ENCODE results near the gene FAM193B.

FAM193B gene

DNA sequence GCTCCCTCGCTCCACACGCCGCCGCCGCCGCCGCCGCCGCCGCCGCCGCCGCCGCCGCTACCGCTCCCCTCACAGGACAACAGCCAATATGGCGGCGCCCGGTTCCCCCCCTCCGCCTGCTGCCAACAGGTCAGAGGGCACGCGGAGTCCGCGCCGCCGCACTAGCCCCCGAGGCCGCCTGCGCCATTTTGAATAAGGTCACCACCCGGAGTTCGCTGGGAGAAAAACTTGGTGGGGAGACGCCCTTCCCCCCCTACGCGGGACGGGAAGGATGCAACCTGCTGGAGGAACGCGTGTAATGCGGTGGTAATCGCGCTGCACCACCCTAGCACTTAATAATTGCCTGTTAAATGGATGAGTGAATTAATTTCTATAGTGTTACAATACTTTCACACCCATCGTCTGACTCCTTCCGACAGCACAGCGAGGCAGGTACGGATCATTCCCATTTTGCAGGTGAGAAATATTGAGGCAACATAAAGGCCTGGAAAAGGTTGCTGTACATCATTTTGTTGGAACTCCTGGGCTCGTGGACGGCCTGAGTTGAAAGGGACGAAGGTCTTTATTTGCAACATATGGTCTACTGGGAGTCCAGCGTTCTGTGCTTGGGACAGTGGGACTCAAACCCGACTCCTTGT lies at the start of gene FAM193B:
Gene FAM193B (minus strand): TSS at position 90 of the 638 bp plus-strand sequence. CDS start 105 bp downstream, outside the sequence.
- peak; percentile 68 for DNase-seq

DNA sequence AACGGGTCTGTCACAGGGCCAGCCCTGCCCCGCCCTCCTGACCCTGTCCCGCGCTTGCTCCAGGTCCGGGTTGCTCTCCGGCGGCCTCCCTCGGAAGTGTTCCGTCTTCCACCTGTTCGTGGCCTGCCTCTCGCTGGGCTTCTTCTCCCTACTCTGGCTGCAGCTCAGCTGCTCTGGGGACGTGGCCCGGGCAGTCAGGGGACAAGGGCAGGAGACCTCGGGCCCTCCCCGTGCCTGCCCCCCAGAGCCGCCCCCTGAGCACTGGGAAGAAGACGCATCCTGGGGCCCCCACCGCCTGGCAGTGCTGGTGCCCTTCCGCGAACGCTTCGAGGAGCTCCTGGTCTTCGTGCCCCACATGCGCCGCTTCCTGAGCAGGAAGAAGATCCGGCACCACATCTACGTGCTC lies 49.8 kb upstream of the FAM193B start:
- no peak for DNase-seq

DNA sequence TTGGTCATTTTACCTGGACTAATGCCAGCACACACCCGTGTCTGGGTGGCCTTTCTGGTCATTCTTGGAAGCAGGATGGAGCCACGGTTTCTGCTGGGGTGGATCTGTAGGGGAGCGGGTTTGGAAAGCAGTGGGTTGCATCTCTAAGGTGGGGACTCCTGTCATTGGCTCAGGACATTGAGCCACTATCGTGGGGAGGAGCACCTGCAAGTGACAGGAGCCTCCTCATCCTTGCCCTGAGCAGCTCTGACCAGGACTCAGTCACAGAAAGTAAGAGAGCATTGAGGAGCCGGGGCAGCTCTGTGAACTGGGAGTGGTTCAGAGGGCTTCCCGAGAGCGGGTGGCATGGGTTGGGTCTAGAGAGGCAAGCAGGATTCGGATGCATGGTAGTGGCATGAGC lies 49.3 kb upstream of the FAM193B start:
- DNase-seq, result no peak

DNA sequence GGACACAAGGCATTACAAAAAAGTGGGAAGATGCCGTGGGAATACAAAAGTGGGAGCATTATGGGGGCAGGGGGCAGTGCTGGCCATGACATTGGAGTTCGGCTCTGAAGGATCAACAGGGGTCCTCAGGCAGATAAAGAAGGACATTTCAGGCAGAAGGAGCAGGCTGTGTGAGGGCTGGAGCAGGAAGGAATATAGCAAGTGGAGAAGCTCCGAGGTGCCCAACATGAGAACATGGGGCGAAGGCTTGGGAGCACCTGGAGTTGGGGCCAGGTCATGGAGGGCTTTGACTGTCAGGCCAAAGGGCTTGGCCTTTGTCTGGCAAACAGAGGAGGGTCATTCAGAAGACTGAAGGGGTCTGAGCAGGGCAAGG lies 48.1 kb upstream of the FAM193B start:
- DNase-seq, result no peak

DNA sequence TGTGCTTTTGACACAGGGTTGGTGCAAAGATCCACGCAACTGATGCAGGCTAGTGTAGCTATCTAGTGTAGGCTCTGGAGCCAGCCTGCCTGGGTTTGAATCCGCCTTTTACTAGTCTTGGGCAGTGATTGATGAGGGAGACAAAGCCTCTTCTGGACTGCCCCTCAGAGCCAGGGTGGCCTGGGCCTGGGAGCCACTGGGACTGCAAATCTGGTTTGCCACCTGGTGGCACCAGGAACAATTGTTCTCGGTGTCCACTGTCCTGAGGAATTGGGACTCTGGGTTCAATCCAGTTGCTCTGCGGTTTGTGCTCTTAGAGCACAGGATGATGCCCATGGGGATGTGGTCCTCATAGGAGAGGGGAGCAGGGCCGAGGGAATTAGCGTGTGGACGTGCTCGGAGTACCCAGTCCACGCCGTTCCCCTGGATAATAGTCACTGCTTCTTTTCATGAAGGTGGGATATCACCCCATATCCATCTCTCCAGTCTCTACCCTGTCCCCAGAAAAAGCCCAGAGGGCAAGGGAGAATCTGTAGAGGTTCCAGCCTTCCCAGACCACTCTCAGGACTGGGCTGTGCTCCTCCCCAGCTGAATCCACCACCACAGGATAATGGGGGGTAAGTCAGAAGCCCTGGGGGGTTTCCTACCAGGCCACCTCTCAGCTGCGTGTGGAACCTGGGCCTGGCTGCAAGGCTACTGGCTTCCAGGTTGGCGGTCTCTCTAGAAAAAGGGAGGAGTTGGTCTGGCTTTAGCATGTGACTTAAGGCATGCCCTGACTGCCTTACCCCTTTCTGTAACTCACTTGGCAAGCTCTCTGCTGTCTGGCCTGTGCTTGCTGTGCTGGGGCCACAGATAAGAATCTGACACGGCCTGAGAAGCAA lies 47.5 kb upstream of the FAM193B start:
- no peak for DNase-seq

DNA sequence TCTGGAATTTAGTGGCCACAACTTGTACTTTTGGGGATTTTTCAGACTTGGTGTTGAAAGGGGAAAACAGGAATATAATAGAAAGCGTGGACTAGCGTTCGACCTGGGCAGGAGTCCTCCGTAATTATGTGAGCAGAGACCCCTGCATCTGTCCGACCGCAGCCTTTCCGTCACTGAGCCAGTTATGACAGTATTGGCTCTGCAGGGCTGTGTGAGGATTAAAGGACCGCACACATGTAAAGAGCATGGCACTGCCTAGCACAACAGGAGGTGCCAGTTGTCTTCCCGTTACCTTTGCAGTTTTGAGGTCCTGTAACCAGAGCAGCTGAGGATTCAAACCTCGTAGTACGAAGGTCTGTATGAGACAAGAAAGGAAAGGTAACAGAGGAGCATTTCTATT lies 46.8 kb upstream of the FAM193B start:
- DNase-seq, result no peak

DNA sequence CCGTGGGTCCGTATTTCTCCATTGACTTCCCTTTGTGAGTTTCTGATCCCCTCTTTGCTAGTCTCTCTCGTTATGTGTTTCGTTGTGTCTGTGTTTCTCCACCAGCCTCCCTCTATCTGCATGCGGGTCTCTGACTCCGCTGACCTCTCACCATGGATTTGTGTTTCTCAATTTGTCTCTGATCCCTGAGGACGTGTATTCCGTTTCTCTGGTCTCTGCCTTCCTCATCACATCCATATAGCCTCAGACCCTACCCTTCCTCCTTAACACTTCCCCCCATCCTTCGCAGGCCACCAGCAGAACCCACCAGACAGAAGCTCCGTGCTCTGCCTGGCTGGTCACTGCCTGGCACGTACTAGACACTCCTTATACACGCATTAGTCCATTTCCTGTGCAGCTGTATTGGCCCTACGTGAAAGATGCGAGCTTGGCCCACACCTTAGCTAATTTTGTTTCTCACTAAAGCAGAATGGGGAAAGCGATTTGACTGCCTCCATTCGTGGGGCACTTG lies 46.2 kb upstream of the FAM193B start:
- no peak for DNase-seq

DNA sequence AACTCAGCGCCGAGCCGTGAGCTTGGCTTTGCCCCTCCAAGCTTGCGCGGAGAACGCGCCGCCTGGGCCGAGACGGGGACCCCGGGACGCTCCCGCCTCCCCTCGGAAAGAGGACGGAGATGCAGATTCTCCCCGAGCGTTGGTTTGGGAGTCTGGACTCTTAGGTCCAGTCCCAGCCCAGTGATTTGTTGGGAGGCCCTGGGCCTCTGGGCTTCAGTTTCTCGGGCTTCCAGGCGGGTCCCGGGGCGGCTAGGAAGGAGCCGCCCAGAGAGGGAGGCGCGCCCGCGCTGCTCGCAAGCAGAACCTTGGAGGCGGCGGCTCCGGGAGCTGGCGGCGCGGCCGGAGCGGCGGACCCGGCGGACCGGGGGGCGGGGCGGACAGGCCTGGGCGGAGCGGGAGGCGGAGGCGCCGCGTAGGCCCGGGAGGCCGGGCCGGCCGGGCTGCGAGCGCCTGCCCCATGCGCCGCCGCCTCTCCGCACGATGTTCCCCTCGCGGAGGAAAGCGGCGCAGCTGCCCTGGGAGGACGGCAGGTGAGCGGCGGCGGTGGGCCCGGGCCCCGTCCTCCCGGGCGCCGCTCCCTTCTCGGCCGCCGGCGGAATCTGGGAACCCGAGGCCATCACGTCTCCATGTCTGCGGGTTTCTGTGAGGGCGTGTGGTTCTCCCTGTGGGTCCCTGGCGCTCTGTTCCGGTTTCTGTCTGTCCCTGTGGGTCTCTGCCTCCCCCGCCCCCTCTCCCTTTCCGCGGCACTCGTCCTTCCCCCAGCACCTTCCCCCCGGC lies 45.6 kb upstream of the FAM193B start, which contains the start of gene B4GALT7:
Gene B4GALT7 (plus strand): TSS at position 402 of the 777 bp plus-strand sequence. CDS start 79 bp downstream, at position 481.
- peak; percentile 62 for DNase-seq

DNA sequence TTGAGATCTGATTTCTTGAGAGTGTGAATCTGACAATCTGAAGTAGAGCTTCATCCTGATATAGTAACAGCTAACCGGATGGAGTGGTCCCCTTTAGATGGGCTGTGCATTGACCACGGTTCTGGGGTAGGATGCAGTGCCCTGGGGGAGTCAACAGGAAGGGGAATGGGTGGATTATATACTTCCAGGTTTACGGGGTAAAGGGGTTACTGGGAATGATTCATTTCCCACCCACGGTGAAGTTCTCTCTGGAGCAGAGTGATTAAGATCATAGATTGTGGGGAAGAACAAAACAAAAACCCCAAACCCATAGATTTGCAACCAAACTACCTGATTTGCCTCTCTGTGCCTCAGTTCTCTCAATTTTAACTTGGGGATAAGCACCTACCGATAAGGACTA lies 44.1 kb upstream of the FAM193B start:
- DNase-seq, result no peak

DNA sequence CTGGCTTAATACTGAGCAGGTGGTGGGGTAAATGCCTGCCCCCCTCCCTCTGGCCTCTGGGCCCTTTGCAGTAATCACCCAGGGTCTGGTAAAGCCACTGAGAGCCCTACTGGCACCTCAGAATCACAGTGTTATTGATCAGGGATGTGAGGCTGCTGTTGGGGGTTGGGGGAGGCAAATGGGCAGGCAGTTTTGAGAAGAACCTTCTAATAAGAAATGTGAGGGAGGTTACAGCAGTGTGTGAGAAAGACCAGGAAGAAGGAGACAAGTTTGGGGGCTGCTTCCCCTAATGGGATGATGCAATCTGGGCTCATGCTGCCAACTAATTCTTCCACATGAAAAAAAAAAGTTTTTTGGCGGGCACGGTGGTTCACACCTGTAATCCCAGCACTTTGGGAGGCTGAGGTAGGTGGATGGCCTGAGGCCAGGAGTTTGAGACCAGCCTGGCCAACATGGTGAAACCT lies 42.4 kb upstream of the FAM193B start:
- DNase-seq, result no peak

DNA sequence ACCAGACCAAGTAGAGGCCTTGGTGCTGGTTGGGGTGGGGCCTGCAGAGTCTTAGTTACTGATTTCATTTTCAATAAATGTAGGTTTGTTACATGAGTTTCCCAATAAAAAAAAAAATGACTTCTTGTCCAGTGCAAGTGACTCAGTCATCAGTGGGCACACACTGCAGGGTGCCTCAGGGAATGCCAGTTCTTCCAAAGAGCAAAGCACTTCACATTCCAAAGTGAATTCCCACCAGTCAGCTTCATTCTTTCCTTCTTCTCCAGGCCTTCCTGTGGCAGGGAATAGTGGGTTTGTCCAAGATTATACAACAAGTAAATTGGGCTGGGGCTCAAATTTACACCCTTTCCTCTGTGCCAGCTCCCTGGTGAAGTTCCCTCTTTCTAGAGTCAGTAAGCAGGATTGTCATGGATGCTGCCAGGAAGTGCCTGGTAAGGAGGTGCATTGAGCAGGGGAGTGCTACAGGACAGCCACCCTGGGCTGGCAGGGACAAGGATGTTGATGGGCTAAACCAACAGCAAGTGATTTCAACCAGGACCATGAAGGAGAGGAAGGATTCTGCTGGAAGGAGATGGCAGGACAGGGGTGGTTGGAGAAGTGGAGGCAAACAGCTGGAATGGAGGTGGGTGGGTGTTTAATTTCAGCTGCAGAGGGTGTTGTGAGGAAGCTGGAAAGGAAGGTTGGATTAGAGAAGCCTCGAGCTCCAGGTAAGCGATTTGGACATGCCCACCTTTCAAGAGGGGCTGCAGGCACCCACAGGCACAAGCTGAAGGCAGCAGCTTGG lies 41.8 kb upstream of the FAM193B start:
- no peak for DNase-seq

DNA sequence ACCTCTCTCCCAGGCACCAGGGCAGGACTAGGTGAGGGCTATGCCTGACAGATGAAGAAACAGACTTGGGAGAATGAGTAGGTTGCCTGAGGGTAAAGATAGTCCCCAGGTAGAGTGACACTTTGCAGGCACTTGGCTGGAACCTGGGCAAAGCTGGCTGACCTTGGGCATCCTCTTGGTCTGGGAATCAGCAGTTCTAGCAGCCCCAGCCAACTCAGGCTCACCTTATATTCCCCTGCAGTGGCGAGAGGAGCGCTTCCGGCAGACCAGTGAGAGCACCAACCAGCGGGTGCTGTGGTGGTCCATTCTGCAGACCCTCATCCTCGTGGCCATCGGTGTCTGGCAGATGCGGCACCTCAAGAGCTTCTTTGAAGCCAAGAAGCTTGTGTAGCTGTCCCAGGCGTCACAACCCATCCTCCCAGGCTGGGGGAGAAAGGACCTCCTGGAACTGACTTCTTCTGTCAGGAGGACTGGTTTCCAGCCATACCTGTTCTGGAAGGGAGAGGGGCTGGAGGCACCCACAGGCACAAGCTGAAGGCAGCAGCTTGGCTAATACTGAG lies 40.7 kb upstream of the FAM193B start:
- DNase-seq, result no peak

DNA sequence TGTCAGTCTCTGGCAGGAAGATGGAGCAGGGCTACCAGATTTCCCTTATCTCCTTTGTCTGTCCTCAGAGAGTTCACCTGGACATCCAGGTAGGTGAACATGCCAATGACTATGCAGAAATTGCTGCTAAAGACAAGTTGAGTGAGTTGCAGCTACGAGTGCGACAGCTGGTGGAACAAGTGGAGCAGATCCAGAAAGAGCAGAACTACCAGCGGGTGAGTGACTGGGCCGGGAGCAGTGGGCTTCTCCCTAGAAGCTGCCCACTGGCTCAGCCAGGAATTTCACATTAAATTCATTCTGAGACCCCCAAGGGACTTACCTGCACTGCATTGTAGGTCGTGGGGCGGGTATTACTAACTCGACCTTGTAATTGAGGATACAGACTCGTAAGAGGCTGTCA lies 39.7 kb upstream of the FAM193B start:
- no peak for DNase-seq

DNA sequence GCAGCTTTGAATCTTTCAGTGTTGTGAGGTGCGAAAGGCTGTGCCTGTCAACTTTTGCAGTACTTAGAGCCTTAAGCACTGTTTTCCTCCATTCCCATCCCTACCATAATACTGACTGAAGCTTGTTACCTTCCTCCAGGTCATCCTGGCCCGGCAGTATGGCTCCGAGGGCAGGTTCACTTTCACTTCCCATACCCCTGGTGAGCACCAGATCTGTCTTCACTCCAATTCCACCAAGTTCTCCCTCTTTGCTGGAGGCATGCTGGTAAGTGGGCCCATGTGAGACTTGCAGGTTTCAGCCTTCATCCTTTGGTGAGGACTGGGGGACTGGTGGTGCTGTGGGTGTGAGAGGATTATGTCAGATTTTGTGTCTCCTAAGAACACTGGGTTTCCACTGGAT lies 39.1 kb upstream of the FAM193B start:
- no peak for DNase-seq

DNA sequence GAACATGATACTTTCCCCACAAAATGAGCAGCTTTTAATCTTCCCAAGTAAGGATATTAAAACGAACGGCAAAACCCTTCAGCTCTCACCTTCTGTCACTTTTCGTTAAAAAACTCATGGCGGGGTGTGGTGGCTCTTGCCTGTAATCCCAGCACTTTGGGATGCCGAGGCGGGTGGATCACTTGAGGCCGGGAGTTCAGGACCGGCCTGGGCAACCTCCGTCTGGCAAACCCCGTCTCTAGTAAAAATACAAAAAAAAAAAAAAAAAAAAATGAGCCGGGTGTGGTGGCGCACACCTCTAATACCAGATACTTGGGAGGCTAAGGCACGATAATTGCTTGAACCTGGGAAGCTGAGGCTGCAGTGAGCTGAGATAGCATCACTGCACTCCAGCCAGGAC lies 38.5 kb upstream of the FAM193B start:
- no peak for DNase-seq

DNA sequence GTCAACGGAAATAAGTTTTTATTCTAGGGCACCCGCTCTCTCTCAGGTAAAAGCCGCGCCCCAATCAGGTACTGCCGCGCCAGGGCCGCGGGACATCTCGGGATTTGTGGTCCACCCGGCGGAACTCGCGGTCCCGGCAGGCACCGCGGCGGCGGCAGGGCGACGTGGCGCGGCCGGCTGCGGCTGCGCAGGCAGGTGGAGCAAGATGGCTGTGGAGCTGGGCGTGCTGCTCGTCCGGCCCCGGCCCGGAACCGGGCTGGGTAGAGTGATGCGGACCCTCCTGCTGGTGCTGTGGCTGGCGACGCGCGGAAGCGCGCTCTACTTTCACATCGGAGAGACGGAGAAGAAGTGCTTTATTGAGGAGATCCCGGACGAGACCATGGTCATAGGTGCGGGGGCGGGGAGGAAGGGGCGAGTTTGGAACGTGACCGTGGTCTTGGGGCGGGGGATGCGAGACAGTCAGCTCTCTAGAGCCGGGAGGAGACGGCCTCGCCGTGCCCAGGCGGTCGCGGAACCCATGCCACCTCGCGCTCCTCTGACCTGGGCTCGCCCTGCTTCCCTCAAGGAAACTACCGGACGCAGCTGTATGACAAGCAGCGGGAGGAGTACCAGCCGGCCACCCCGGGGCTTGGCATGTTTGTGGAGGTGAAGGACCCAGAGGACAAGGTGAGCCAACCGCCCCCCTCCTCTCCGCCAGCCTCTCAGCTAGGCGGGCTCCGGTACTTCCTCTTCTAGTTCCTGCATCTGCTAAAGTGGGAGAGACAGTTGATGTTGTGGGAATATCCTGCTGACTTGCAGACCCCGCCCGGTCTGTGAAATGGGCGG lies 37.9 kb upstream of the FAM193B start, which contains the start of gene TMED9:
Gene TMED9 (plus strand): TSS at position 194 of the 825 bp plus-strand sequence. CDS start 12 bp downstream, at position 206.
- DNase-seq, result peak; percentile 80

DNA sequence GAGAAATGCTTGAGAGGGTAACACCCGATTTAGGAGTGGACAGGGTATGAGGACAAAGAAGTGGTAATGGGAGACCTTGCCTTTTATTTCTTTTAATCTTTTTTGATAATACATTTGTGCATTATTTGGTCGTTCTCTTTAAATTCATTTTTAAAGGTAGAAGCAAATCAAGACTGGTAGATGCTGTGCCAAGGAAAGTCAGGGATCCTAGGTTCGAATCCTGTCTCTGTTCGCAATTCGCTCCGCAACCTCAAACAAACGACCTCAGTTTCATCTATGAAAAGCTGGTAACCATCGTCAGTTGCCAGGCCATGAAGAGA lies 37.3 kb upstream of the FAM193B start:
- DNase-seq, result no peak

DNA sequence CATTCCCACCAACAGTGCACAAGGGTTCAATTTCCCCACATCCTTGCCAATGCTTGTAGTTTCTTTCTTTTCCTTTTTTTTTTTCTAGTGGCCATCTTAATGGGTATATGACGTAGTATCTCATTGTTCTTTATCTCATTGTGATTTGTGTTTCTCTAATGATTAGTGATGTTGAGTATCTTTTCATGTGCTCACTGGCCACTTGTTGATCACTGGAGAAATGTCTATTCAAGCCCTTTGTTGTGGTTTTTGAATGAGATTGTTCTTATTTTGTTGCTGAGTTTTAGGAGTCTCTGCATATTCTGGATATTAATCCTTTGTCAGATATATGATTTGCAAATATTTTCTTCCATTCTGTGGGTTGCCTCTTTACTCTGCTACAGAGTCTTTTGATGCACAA lies 36.0 kb upstream of the FAM193B start:
- DNase-seq, result no peak

DNA sequence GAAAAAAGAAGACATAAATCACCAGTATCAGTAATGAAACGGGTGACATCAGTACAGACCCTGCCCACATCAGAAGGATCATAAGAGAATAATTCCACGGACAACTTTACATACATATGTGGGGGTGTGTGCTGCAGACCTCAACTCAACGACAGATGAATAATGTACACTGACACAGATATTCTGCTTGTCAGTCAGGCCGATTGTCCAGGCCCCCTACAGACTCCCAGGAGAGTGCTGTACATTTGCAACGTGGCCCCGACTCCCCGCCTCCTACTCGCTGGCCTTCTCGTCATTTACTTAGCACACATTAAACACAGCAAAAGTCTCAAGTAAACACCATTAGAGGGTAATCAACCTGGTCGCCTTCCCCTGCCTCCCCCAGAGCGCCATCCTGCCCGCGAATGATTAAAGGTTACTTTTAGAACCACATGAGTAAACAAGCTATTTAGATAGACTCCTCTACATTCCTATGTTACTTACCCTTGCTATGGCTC lies 34.1 kb upstream of the FAM193B start:
- DNase-seq, result peak; percentile 73

DNA sequence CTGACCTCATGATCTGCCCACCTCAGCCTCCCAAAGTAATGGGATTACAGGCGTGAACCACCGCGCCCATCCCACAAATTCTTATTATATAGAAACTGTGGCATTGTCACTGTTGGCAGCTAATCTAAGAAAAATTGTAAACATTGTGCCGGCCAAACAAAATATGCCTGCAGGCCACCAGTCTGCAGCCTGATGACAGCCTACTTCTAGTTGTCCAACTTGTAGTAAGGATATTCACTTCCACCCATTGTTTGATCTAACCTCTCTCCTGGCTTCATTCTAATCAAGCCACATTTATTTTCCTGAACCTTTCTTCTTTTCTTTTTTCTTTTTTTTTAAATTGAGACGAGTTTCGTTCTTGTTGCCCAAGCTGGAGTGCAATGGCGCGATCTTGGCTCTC lies 24.0 kb upstream of the FAM193B start:
- no peak for DNase-seq

DNA sequence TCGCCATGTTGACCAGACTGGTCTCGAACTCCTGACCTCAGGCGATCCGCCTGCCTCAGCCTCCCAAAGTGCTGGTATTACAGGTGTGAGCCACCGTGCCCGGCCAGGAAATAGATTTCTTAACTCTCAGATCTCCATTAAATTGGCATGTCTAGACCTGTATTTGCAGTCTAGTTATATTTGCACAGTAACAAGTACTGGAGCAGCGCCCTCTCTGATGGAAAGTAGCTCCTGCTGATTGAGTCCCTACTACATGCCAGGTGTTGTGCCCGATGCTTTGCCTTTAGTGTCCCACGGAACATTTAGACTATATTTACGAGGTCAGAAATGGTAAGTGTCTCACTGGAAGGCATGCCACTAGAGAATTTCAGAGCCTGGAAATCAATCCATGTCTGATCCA lies 21.8 kb upstream of the FAM193B start:
- DNase-seq, result no peak

All from NCI-H748 treated with DMSO at 0.1 percent for 48 hours (cell line).